ENCODE results near the gene OGDH.

OGDH gene

GRCh38 chr7:44572771-44573170 is 33.7 kb upstream of the OGDH start:
- no peak for TF ChIP-seq CTCF (conservative IDR thresholded peaks at IDR 0.05)
- no peak for TF ChIP-seq ZFX (IDR thresholded peaks at IDR 0.05)
- H3K27ac ChIP-seq = peak overlapping the region; percentile 91

DNA sequence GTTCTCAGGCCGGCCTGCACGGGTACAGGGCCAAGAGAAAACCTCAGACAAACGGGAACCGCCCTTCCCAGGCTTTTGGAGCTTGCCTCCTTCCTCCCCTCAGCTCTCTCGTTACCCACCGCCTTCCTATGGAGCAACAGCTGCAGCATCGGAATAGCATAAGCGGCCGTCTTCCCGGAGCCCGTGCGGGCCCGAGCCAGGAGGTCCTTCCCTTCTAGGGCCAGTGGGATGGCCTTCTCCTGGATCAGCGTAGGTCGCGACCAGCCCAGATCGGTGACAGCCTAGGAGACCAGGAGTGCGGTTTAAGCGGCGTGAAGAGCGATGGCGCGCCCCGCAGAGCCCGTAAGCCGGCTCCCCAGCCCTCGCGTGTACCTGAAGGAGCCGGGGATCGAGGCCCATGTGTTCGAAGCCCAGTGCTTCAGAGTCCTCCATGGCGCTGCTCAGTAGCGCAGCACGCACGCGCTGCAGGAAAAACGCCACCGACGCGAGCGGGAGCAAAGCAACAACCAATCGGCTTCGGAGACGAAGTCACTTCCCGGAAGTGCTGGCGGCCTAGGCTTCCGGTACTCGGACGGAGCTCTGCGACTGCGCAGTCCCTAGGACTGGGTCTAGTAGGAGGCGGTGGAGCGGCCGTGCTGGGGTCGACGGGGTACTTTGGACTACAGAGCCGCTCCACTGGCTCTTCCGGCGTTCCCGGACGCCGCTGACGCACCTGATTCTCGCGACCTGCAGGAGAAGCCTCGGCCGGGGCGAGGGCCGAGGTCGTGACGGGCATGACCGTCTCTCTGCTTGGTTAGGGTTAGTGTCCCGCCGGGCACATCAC is 32.8 kb upstream of the OGDH start, which contains the start of gene DDX56:
Gene DDX56, minus strand, starts transcription at position 445 of the 823 bp plus-strand sequence. Its CDS starts 13 bp downstream, at position 432.
- H3K27ac ChIP-seq = peak within 1 kb of the TSS; percentile 91
- peak; percentile 75; the same call in 1 of the 2 replicates for TF ChIP-seq ZFX (IDR thresholded peaks at IDR 0.05)
- TF ChIP-seq CTCF (conservative IDR thresholded peaks at IDR 0.05) = no peak

DNA sequence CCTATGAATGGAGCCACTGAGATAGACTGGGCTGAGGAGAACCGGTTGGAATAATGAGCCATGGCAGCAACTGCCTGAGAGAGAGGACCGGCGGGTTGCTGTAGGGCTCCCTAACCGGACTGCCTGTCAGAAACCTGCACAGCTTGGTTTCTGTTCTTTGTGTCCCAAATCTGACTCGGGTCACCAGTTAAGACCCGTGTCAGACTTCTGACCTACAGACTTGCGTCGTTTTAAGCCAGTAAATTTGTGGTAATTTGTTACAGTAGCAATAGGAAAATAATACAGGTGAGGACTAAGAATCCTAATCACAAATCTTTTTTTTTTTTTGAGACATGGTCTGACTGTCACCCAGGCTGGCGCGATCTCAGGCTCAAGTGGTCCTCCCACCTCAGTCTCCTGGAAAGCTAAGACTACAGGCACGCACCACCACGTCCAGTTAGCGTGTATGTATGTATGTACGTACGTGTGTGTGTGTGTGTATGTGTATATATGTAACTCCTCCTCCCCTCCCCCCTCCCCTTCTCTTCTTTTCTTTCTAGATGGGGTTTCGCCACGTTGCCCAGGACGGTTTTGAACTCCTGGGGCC is 32.0 kb upstream of the OGDH start:
- H3K27ac ChIP-seq = peak overlapping the region; percentile 91
- TF ChIP-seq ZFX (IDR thresholded peaks at IDR 0.05) = no peak
- TF ChIP-seq CTCF (conservative IDR thresholded peaks at IDR 0.05) = no peak

DNA sequence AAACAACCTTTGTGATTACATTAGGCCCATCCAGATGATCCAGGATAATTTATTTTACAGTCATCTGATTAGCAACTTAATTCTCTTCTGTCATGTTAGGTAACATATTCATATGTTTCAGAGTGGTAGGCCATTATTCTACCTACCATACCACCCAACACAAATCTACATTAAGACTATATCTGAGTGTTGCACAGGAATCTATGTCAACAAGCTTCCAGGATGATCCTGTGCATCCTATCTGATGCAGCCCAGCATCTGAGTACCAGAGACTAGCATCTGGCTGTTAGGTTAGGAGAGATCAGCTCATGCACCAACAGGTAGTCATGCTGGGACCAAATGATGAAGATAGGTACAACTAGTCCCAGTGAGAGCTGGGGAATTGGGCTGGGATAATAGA is 31.4 kb upstream of the OGDH start:
- no peak overlapping the region; the same call in 1 of the 2 replicates for H3K27ac ChIP-seq
- no peak for TF ChIP-seq ZFX (IDR thresholded peaks at IDR 0.05)
- TF ChIP-seq CTCF (conservative IDR thresholded peaks at IDR 0.05) = no peak

GRCh38 chr7:44576228-44576627 is 30.2 kb upstream of the OGDH start:
- no peak overlapping the region for H3K27ac ChIP-seq
- TF ChIP-seq ZFX (IDR thresholded peaks at IDR 0.05) (no peak), CTCF (conservative IDR thresholded peaks at IDR 0.05) (no peak)

- TF ChIP-seq ZFX (IDR thresholded peaks at IDR 0.05) (no peak), CTCF (conservative IDR thresholded peaks at IDR 0.05) (no peak)
- peak overlapping the region; percentile 98 for H3K27ac ChIP-seq
Measured at GRCh38 chr7:44580945-44581878, 25.2 kb upstream of the OGDH start.
